Measurements from ENCODE around the gene IFITM5. TPM values are rescaled to one million over a fixed set of nuclear protein-coding genes. Genes with fewer than 3 reads are reported as not detected.
A peak's percentile ranks its signal among the peaks of the same experiment; 100 is the strongest.
"Not testable (repeated sequence)": the region's sequence is repeated elsewhere in the genome, so short reads cannot be mapped to it uniquely, and the experiment has no call there.

Gene IFITM5
- total RNA-seq, 1 donor from 2014 or later = not detected

GRCh38 chr11:315051-315481 lies 15.7 kb upstream of the IFITM5 start:
- intact Hi-C loops (cut with DNase I) = no loop called here
- no peak for ATAC-seq
- no peak for DNase-seq (ENCODE audit: missing footprints)

DNA sequence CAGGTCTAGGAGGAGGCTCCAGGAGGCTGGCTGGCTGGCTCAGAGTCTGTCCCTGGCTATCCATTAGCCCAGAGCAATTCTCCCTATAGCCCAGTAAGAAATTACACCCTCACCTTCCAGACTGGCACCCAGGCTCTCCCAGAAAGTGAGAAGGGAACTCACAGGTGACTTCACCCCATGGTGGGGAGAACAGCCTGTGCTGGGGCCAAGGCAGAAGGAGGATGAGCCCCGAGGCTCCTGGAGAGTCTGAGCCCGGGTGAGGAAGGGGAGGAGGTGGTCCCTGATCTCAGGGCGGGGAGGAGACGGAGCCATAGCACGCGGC lies 15.2 kb upstream of the IFITM5 start:
- peak; percentile 8 for DNase-seq (ENCODE audit: missing footprints)
- ATAC-seq; intact Hi-C loops (cut with DNase I): not testable (repeated sequence)

DNA sequence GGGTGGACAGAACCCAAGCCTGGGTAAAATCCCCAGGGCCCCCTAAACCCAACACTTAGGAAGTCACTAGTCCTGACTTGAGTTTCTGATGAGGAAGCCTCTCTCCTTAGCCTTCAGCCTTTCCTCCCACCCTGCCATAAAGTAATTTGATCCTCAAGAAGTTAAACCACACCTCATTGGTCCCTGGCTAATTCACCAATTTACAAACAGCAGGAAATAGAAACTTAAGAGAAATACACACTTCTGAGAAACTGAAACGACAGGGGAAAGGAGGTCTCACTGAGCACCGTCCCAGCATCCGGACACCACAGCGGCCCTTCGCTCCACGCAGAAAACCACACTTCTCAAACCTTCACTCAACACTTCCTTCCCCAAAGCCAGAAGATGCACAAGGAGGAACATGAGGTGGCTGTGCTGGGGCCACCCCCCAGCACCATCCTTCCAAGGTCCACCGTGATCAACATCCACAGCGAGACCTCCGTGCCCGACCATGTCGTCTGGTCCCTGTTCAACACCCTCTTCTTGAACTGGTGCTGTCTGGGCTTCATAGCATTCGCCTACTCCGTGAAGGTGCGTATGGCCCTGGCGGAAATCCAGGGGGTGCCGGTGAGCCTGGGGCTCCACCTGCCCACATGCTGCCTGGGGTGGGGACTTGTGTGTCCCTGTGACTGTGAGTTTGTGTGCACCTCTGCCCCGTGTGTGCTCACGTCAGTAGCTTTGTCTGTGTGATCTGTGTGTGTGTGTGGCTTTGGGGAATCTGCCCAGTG lies 14.6 kb upstream of the IFITM5 start, which contains the start of gene IFITM1:
Gene IFITM1, plus strand, starts transcription at position 254 of the 767 bp plus-strand sequence. Its CDS starts 131 bp downstream, at position 385.
- ATAC-seq (peak; percentile 18), DNase-seq (ENCODE audit: missing footprints) (peak; percentile 68)
- intact Hi-C loops (cut with DNase I) = loop anchor here (2.0 kb wide), 1 partner anchor 41 kb away; no protein-coding TSS in a partner anchor

DNA sequence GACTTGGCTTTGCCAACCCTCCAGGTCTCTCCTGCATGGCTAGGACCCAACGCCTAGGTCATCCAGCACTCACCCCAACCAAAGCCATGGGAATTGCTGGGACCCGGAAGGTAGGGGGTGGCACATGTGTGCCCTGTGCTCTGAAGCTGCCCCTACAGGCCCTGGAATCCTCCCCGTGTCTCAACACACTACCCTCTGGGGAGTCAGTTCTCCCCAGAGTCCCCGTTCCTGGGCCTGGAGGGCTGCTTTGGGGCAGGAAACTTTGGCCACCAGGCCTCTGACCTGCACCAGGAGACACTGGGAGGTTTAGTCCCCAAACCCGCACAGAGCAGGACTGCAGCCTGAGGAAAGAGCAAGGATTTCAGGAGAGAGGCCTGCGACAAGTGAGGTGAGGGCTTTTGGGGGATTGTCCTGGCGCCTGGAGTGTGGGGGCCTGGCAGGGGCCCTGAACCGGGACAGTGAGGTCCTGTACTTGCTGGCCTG lies 14.0 kb upstream of the IFITM5 start:
- DNase-seq (ENCODE audit: missing footprints) (peak; percentile 58), ATAC-seq (no peak)
- intact Hi-C loops (cut with DNase I) = loop anchor here (2.0 kb wide), 1 partner anchor 41 kb away; no protein-coding TSS in a partner anchor

- DNase-seq (ENCODE audit: missing footprints) = peak; percentile 60
- no peak for ATAC-seq
- intact Hi-C loops (cut with DNase I) = loop anchor here (2.0 kb wide), 1 partner anchor 43 kb away; no protein-coding TSS in a partner anchor
Measured at GRCh38 chr11:312092-312816, 12.9 kb upstream of the IFITM5 start.

GRCh38 chr11:311013-311748 lies 11.9 kb upstream of the IFITM5 start:
- intact Hi-C loops (cut with DNase I); DNase-seq (ENCODE audit: missing footprints): not testable (repeated sequence)
- peak; percentile 61 for ATAC-seq

DNA sequence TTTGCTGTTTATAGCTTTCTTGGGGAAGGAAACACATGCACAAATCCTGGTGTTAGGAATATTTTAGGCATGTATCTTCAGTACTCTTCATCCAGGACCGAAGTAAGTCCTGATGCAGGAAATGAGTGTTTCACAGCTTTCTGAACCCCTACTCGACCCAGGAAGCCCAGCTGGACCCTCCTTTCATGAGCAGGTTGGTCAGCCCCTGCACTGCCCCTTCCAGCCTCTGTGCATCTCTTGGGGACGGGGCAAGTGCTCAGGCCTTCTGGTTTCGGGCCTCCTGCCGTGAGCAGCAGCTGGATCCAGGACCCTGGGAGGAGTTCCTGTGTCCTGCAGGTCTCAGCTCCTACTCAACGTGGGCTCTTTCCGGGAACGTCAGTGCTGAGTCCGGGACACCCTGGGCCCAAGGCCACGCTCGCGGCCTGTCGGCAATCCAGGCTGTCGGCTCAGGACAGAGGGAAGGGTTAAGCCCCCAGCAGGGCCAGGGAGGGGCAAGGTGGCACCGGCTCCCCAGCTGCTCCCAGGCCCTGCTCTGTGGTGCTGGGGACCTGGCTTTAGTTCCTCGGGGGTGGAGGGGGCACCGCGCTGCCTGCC lies 10.8 kb upstream of the IFITM5 start:
- intact Hi-C loops (cut with DNase I) = loop anchor here (5.0 kb wide), 1 partner anchor 137 kb away; no protein-coding TSS in a partner anchor
- DNase-seq (ENCODE audit: missing footprints) (peak; percentile 58), ATAC-seq (peak; percentile 14)

DNA sequence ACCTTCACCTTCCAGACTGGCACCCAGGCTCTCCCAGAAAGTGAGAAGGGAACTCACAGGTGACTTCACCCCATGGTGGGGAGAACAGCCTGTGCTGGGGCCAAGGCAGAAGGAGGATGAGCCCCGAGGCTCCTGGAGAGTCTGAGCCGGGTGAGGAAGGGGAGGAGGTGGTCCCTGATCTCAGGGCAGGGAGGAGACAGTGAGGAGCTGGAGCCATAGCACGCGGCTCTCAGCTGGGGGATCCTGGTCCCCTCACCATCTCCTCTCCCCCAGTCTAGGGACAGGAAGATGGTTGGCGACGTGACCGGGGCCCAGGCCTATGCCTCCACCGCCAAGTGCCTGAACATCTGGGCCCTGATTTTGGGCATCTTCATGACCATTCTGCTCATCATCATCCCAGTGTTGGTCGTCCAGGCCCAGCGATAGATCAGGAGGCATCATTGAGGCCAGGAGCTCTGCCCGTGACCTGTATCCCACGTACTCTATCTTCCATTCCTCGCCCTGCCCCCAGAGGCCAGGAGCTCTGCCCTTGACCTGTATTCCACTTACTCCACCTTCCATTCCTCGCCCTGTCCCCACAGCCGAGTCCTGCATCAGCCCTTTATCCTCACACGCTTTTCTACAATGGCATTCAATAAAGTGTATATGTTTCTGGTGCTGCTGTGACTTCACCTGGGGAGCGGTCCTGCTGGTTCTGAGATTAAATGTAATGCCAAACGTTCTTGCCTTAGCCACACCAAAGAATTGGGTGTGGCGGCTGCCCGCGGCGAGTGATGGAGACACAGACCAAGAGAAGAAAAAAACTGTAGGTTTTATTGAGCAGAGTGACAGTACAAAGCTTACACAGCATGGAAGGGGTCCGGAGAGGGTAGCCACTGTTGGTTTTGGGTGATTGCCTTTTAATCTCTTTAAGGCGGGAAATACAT lies 9.7 kb upstream of the IFITM5 start:
- ATAC-seq = not testable (repeated sequence)
- DNase-seq (ENCODE audit: missing footprints) = peak; percentile 45
- intact Hi-C loops (cut with DNase I) = loop anchor here (5.0 kb wide), 1 partner anchor 138 kb away; no protein-coding TSS in a partner anchor

- intact Hi-C loops (cut with DNase I) = loop anchor here (5.0 kb wide), 1 partner anchor 139 kb away; no protein-coding TSS in a partner anchor
- ATAC-seq (peak; percentile 65), DNase-seq (ENCODE audit: missing footprints) (peak; percentile 90)
Measured at GRCh38 chr11:307766-308708, 8.7 kb upstream of the IFITM5 start, which contains the start of gene IFITM2. IFITM2 (plus strand) TSS chr11:307816; CDS start chr11:308193, 377 bp downstream.

DNA sequence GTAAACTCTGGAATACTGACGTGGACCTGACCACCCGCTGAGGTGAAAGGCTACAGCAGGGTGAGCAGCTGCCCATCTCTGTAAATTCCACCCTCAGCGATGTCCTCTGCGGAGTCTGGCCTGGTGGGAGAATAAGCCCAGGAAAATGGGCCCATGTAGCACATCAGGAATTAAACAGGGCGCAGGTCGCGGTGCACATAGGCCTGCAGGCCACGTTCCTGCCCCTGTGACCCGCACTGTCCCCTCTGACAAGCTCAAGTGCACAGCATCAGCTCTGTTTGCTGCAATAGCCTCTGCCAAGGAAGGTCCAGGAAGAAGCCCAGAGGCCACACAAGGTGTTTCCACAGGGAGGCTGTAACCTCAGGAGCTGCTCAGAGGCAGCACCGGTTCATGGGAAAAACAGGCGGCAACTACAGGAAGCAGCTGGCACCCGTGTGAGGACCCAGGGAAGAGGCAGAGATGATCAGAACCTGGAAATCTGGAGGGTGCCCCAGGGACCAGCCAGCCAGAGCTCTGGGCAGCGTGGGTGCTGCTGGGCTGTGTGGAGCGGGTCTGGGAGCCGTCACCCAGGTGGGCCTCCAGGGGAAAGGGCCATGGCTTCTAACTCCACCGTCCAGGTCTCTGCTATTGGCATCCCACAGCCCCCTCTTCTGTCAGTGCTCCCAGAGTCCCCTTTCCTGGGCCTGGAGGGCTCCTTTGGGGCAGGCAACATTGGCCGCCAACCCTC lies 7.5 kb upstream of the IFITM5 start:
- intact Hi-C loops (cut with DNase I) = loop anchor here (5.0 kb wide), 1 partner anchor 140 kb away; no protein-coding TSS in a partner anchor
- no peak for DNase-seq (ENCODE audit: missing footprints)
- ATAC-seq = no peak

DNA sequence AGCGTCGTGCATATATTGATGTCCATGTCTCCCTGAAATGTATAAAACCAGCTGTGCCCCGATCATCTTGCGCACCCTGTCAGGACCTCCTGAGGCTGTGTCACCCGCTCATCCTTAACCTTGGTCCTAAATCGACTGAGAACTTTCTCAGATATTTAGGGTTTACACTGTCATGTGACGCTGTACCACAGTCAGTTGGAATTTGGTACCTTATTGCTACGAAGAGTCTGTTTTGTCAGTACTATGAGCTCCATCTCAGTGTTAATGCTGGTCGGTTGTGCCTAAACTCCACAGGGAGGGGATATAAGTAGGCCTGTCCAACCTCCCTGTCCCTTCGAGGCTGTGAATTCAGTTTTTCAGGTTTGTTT lies 6.5 kb upstream of the IFITM5 start:
- DNase-seq (ENCODE audit: missing footprints) = peak; percentile 25
- no peak for ATAC-seq
- intact Hi-C loops (cut with DNase I) = loop anchor here (5.0 kb wide), 1 partner anchor 141 kb away; no protein-coding TSS in a partner anchor

GRCh38 chr11:304915-305843 lies 5.9 kb upstream of the IFITM5 start:
- intact Hi-C loops (cut with DNase I) = loop anchor here (5.0 kb wide), 1 partner anchor 142 kb away; no protein-coding TSS in a partner anchor
- no peak for ATAC-seq
- peak; percentile 79 for DNase-seq (ENCODE audit: missing footprints)

- intact Hi-C loops (cut with DNase I) = no loop called here
- no peak for ATAC-seq
- DNase-seq (ENCODE audit: missing footprints) = peak; percentile 63
Measured at GRCh38 chr11:304061-304506, 4.8 kb upstream of the IFITM5 start.

DNA sequence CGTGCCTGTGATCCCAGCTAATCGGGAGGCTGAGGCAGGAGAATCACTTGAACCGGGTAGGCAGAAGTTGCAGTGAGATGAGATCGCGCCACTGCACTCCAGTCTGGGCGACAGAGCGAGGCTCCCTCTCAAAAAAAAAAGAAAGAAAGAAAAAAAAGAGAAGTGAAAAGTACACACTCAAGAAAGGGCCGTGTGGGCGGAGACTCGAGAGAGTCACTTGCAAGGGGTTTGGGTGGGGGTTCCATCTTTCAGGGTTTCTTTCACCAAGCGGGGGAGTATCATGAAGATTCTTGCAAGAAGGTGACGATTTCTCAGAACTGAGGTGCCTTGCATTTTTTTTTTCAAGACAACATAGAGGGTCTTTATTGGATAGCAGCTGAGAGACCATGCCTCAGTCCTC lies 4.0 kb upstream of the IFITM5 start:
- peak; percentile 42 for DNase-seq (ENCODE audit: missing footprints)
- intact Hi-C loops (cut with DNase I) = no loop called here
- no peak for ATAC-seq
